DND-41 (cell line): ENCODE measurements around the gene S100A8.

Experiments
- EZH2 ChIP-seq: IDR thresholded peaks from 3 replicates; pipeline ENCODE4 v1.6.1; 2012; ENCODE audit warnings: borderline replicate concordance, low read depth, mild to moderate bottlenecking, moderate library complexity, low read length, inconsistent platforms; ENCODE audit not compliant: severe bottlenecking
- TF ChIP-seq, protein P1 (sequence below): IDR thresholded peaks from 2 replicates; pipeline ENCODE4 v1.5.1; 2012; ENCODE audit warnings: borderline replicate concordance, low read length, moderate library complexity, mild to moderate bottlenecking; ENCODE audit not compliant: poor library complexity, severe bottlenecking; ENCODE audit errors: extremely low read depth

DNA sequence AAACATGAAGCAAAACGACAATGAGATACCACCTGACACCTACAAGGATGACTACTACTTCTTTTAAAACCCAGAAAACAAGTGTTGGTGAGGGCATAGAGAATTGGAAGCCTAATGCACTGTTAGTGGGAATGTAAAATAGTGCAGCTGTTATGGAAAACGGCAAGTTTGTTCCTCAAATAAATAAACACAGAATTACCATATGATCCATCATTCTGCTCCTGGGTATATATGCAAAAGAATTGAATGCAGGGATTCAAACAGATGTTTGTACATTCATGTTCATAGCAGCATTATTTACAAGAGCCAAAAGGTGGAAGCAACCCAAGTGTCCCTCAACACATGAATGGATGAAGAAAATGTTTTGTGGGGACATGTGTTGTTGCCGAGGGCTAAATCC is 1.4 kb upstream of the S100A8 start:
- TF ChIP-seq, protein P1, sequence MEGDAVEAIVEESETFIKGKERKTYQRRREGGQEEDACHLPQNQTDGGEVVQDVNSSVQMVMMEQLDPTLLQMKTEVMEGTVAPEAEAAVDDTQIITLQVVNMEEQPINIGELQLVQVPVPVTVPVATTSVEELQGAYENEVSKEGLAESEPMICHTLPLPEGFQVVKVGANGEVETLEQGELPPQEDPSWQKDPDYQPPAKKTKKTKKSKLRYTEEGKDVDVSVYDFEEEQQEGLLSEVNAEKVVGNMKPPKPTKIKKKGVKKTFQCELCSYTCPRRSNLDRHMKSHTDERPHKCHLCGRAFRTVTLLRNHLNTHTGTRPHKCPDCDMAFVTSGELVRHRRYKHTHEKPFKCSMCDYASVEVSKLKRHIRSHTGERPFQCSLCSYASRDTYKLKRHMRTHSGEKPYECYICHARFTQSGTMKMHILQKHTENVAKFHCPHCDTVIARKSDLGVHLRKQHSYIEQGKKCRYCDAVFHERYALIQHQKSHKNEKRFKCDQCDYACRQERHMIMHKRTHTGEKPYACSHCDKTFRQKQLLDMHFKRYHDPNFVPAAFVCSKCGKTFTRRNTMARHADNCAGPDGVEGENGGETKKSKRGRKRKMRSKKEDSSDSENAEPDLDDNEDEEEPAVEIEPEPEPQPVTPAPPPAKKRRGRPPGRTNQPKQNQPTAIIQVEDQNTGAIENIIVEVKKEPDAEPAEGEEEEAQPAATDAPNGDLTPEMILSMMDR, result no peak
- no peak for TF ChIP-seq EZH2
